ENCODE measurements around the gene CAPN13. TPM values are rescaled to one million over a fixed set of nuclear protein-coding genes. Genes with fewer than 3 reads are reported as not detected.
A peak's percentile ranks its signal among the peaks of the same experiment; 100 is the strongest.

The CAPN13 gene
- total RNA-seq, 1 donor from 2014 or later = not detected

GRCh38 chr2:30721668-30722647 is 85.3 kb downstream of the CAPN13 start:
- no peak overlapping the region for H3K4me3 ChIP-seq
- no peaks in the 10 kb centered on the region for H3K27me3 ChIP-seq
- H3K36me3 ChIP-seq = no peaks in the 10 kb centered on the region
- DNase-seq (ENCODE audit: low spot score in 2 of 2) = peak in 1 of 2 donors; percentile 54
- H3K27ac ChIP-seq = no peak overlapping the region
- H3K4me1 ChIP-seq = no peaks in the 10 kb centered on the region
- intact Hi-C loops (cut with DNase I) = no loop called here
- TF ChIP-seq CTCF (IDR thresholded peaks at IDR 0.05) = no peak
- H3K9me3 ChIP-seq = no peaks in the 10 kb centered on the region

- Histone ChIP-seq H3K27ac (no peak overlapping the region), H3K4me3 (no peak overlapping the region), H3K36me3 (no peaks in the 10 kb centered on the region), H3K9me3 (no peaks in the 10 kb centered on the region), H3K4me1 (no peaks in the 10 kb centered on the region), H3K27me3 (no peaks in the 10 kb centered on the region)
- peak in 1 of 2 donors; percentile 38 for DNase-seq (ENCODE audit: low spot score in 2 of 2)
- TF ChIP-seq CTCF (IDR thresholded peaks at IDR 0.05) = no peak
- intact Hi-C loops (cut with DNase I) = no loop called here
Measured at GRCh38 chr2:30721241-30721640, 86.0 kb downstream of the CAPN13 start.

- no peak for TF ChIP-seq CTCF (IDR thresholded peaks at IDR 0.05)
- DNase-seq (ENCODE audit: low spot score in 2 of 2) = no peak
- intact Hi-C loops (cut with DNase I) = no loop called here
- Histone ChIP-seq H3K36me3 (no peaks in the 10 kb centered on the region), H3K27me3 (no peaks in the 10 kb centered on the region), H3K4me1 (no peaks in the 10 kb centered on the region), H3K9me3 (no peaks in the 10 kb centered on the region), H3K4me3 (no peak overlapping the region), H3K27ac (no peak overlapping the region)
Measured at GRCh38 chr2:30717081-30717650, 90.1 kb downstream of the CAPN13 start.

GRCh38 chr2:30716123-30716900 is 90.9 kb downstream of the CAPN13 start:
- Histone ChIP-seq H3K36me3 (no peaks in the 10 kb centered on the region), H3K4me1 (no peaks in the 10 kb centered on the region), H3K9me3 (no peaks in the 10 kb centered on the region), H3K4me3 (no peak overlapping the region), H3K27me3 (no peaks in the 10 kb centered on the region), H3K27ac (no peak overlapping the region)
- intact Hi-C loops (cut with DNase I) = no loop called here
- peak in 1 of 2 donors; percentile 33 for DNase-seq (ENCODE audit: low spot score in 2 of 2)
- no peak for TF ChIP-seq CTCF (IDR thresholded peaks at IDR 0.05)

GRCh38 chr2:30714811-30715709 is 92.2 kb downstream of the CAPN13 start:
- Histone ChIP-seq H3K27ac (no peak overlapping the region), H3K4me3 (no peak overlapping the region), H3K9me3 (no peaks in the 10 kb centered on the region), H3K27me3 (no peaks in the 10 kb centered on the region), H3K4me1 (no peaks in the 10 kb centered on the region), H3K36me3 (no peaks in the 10 kb centered on the region)
- TF ChIP-seq CTCF (IDR thresholded peaks at IDR 0.05) = no peak
- intact Hi-C loops (cut with DNase I) = loop anchor here (1.0 to 5.0 kb wide), 3 partner anchors 455 to 807 kb away; partner anchors contain the start of gene EHD3
- no peak for DNase-seq (ENCODE audit: low spot score in 2 of 2)
